ENCODE results near the gene GREB1.

GREB1 gene

DNA sequence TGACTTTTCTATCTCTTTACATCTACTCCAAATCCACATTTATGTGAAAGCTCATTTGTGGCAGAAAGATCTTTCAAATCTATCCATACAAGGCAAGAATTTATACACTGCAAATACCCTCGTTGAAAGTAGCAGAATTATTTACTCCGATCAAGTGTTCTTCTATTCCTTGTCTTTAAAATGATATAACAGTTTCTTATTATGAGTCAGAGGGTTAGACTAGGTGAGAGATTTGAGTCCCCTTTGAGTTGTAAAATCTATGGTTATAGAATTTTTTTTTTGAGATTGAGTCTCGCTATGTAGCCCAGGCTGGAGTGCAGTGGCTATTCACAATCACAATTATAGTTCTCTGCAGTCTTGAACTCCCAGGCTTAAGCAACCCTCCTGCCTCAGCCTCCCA, 5.6 kb upstream of the GREB1 start:
- H3K4me3 ChIP-seq (ENCODE audit: low read depth, low read length): no peak overlapping the region
- DNase-seq (ENCODE audit: low read depth): no peak
- TF ChIP-seq, protein P1, sequence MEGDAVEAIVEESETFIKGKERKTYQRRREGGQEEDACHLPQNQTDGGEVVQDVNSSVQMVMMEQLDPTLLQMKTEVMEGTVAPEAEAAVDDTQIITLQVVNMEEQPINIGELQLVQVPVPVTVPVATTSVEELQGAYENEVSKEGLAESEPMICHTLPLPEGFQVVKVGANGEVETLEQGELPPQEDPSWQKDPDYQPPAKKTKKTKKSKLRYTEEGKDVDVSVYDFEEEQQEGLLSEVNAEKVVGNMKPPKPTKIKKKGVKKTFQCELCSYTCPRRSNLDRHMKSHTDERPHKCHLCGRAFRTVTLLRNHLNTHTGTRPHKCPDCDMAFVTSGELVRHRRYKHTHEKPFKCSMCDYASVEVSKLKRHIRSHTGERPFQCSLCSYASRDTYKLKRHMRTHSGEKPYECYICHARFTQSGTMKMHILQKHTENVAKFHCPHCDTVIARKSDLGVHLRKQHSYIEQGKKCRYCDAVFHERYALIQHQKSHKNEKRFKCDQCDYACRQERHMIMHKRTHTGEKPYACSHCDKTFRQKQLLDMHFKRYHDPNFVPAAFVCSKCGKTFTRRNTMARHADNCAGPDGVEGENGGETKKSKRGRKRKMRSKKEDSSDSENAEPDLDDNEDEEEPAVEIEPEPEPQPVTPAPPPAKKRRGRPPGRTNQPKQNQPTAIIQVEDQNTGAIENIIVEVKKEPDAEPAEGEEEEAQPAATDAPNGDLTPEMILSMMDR (IDR thresholded peaks at IDR 0.05; ENCODE audit: control insufficient read depth, extremely low read depth, insufficient read depth): no peak

DNA sequence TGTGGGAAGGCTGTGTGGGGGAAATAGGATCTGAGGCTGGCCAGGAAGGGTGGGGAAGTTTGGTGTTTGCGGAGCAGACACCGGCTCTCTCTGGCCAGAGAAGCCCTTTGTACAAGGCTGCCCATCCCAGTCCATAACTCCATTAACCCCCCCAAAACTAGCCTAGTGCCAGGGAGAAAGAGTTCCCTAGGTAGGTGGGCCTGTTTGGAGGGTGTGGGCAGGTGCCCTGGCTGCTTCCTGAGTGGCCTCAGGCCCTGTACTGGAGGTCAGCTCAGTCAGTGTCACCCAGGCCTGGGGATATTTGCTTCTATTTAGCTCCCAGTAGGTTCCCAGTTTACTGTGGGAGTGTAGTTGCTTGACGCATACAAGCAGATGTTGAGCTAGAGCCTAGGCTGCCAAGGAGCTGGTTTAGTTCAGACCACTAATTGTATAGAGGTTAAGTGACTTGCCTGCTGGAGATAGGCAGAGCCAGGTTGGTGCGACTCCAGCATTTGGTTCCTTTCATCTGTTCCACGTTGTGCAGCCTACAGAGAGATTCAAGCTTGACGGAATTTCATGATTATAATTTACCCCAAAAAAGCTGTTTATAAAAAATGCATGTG, 2.9 kb upstream of the GREB1 start:
- TF ChIP-seq, protein P1 (IDR thresholded peaks at IDR 0.05; ENCODE audit: control insufficient read depth, extremely low read depth, insufficient read depth): no peak
- no peak for DNase-seq (ENCODE audit: low read depth)

DNA sequence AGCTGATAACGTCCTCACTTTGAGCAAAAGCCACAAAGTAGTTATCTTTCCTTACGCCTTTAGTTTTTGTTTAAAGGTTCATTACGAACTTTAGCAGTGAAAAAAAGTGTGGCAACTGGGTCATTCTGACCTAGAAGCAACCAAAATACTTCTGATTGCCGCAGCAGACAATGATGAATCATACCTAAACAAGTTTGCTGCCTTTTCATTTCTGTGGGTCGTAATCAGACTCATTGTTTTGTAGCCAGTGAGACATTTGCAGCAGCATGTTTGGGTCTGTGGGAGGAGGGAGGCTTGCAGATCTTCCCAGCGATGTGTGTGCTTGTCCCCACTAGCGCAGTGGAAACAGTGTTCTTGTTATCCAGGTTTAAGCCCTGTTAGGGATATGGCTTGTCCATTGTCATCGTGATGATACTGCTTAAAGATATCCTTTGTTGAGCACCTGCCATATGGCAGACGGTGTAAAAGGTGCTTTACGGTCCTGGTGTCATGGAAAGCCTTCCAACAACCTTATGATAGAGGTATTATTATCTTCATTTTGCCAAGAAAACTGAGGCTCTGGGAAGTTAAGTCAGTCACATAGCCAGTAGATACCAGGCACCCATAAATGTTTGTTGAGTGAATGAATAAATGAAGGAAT, 1.3 kb upstream of the GREB1 start:
- no peak for DNase-seq (ENCODE audit: low read depth)
- TF ChIP-seq, protein P1 (IDR thresholded peaks at IDR 0.05; ENCODE audit: control insufficient read depth, extremely low read depth, insufficient read depth): no peak

More for the DNA sequence above, 2.9 kb upstream of the GREB1 start:
- H3K4me3 ChIP-seq (ENCODE audit: low read depth, low read length): no peak overlapping the region

GRCh38 chr2:11534071-11534745, 363 bp downstream of the GREB1 start:
- H3K4me3 ChIP-seq (ENCODE audit: low read depth, low read length): no peak overlapping the region
- TF ChIP-seq, protein P1 (IDR thresholded peaks at IDR 0.05; ENCODE audit: control insufficient read depth, extremely low read depth, insufficient read depth): no peak
- DNase-seq (ENCODE audit: low read depth): no peak

More for the DNA sequence above, 1.3 kb upstream of the GREB1 start:
- no peak overlapping the region for H3K4me3 ChIP-seq (ENCODE audit: low read depth, low read length)

- TF ChIP-seq, protein P1 (IDR thresholded peaks at IDR 0.05; ENCODE audit: control insufficient read depth, extremely low read depth, insufficient read depth): no peak
- no peak overlapping the region for H3K4me3 ChIP-seq (ENCODE audit: low read depth, low read length)
- no peak for DNase-seq (ENCODE audit: low read depth)
Measured at GRCh38 chr2:11534746-11535484, 1.1 kb downstream of the GREB1 start.

DNA sequence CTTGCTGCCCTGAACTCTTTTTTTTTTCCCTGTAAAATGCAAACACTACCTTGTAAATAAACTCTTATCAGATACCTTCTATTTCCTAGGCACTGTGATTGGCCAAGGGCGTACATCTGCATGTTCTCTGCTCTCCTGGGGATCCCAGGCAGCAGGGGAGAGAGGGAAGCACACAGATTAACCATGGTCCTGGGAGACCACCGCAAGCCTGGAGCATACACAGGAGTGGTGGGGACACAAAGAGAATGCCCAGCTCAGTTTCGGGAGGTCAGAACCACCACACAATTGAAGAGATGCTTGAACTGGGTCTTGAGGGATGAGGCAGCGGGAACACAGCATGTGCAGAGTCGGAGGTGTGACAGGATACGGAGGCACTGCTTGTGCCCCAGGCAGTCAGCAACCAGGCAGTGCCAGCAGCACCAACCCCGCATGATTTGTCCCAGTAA, 2.1 kb downstream of the GREB1 start:
- TF ChIP-seq, protein P1 (IDR thresholded peaks at IDR 0.05; ENCODE audit: control insufficient read depth, extremely low read depth, insufficient read depth): no peak
- no peak for DNase-seq (ENCODE audit: low read depth)
- no peak overlapping the region for H3K4me3 ChIP-seq (ENCODE audit: low read depth, low read length)

All from LNCaP clone FGC (cell line).